ENCODE measurements around the gene DMD.

The DMD gene

GRCh38 chrX:32443841-32444240 is 767.5 kb downstream of the DMD start:
- Histone ChIP-seq H3K4me1 (ENCODE audit: low read length) (peaks cover 30% of the 10 kb centered on the region), H3K79me2 (ENCODE audit: low read length) (no peaks in the 10 kb centered on the region), H3K4me2 (ENCODE audit: low read length) (peak overlapping the region; percentile 36), H3K27ac (ENCODE audit: low read length) (peak overlapping the region; percentile 27), H2AFZ (ENCODE audit: low read depth, low read length) (peak overlapping the region; percentile 46; the same call in 1 of the 2 replicates), H3K27me3 (ENCODE audit: low read depth, low read length) (no peaks in the 10 kb centered on the region), H3K9me3 (ENCODE audit: insufficient read depth, low read length) (0 out of 2 replicates have a peak, but pooled peaks cover 5% of the 10 kb centered on the region), H3K9ac (ENCODE audit: low read length) (no peak overlapping the region), H3K36me3 (replicated peaks; ENCODE audit: low read depth, low read length) (peaks cover 10% of the 10 kb centered on the region), H3K4me3 (ENCODE audit: low read length) (peak overlapping the region; percentile 26; the same call in 1 of the 2 replicates), H4K20me1 (ENCODE audit: insufficient read depth, low read length) (no peaks in the 10 kb centered on the region)
- no peak for TF ChIP-seq CTCF (IDR thresholded peaks at IDR 0.05; ENCODE audit: low read depth, low read length)
- TF ChIP-seq EZH2phosphoT487 (IDR thresholded peaks at IDR 0.05; ENCODE audit: low read depth), result no peak

- TF ChIP-seq CTCF (IDR thresholded peaks at IDR 0.05; ENCODE audit: low read depth, low read length) (no peak), EZH2phosphoT487 (IDR thresholded peaks at IDR 0.05; ENCODE audit: low read depth) (no peak)
- H3K27ac ChIP-seq (ENCODE audit: low read length), result no peak overlapping the region
- H3K79me2 ChIP-seq (ENCODE audit: low read length), result no peaks in the 10 kb centered on the region
- no peaks in the 10 kb centered on the region for H3K27me3 ChIP-seq (ENCODE audit: low read depth, low read length)
- H3K9me3 ChIP-seq (ENCODE audit: insufficient read depth, low read length), result no peaks in the 10 kb centered on the region
- H3K4me1 ChIP-seq (ENCODE audit: low read length), result no peaks in the 10 kb centered on the region
- H2AFZ ChIP-seq (ENCODE audit: low read depth, low read length), result no peak overlapping the region
- H3K4me2 ChIP-seq (ENCODE audit: low read length), result no peak overlapping the region
- H4K20me1 ChIP-seq (ENCODE audit: insufficient read depth, low read length), result no peaks in the 10 kb centered on the region
- H3K36me3 ChIP-seq (replicated peaks; ENCODE audit: low read depth, low read length), result no peaks in the 10 kb centered on the region
- no peak overlapping the region for H3K9ac ChIP-seq (ENCODE audit: low read length)
- no peak overlapping the region for H3K4me3 ChIP-seq (ENCODE audit: low read length)
These were observed 790.1 kb downstream of the DMD start for GRCh38 chrX:32421266-32421665.

GRCh38 chrX:32408389-32408788 is 803.0 kb downstream of the DMD start:
- no peaks in the 10 kb centered on the region for H3K4me1 ChIP-seq (ENCODE audit: low read length)
- TF ChIP-seq CTCF (IDR thresholded peaks at IDR 0.05; ENCODE audit: low read depth, low read length), result peak; percentile 71
- no peak for TF ChIP-seq EZH2phosphoT487 (IDR thresholded peaks at IDR 0.05; ENCODE audit: low read depth)
- no peaks in the 10 kb centered on the region for H4K20me1 ChIP-seq (ENCODE audit: insufficient read depth, low read length)
- H3K79me2 ChIP-seq (ENCODE audit: low read length), result no peaks in the 10 kb centered on the region
- H3K36me3 ChIP-seq (replicated peaks; ENCODE audit: low read depth, low read length), result no peaks in the 10 kb centered on the region
- no peaks in the 10 kb centered on the region for H3K9me3 ChIP-seq (ENCODE audit: insufficient read depth, low read length)
- no peaks in the 10 kb centered on the region for H3K27me3 ChIP-seq (ENCODE audit: low read depth, low read length)
- no peak overlapping the region for H3K4me3 ChIP-seq (ENCODE audit: low read length)
- no peak overlapping the region for H3K27ac ChIP-seq (ENCODE audit: low read length)
- no peak overlapping the region for H3K4me2 ChIP-seq (ENCODE audit: low read length)
- H3K9ac ChIP-seq (ENCODE audit: low read length), result no peak overlapping the region
- H2AFZ ChIP-seq (ENCODE audit: low read depth, low read length), result no peak overlapping the region

- peak overlapping the region; percentile 28; the same call in 1 of the 2 replicates for H2AFZ ChIP-seq (ENCODE audit: low read depth, low read length)
These were observed 813.7 kb downstream of the DMD start for GRCh38 chrX:32397562-32398216.

More at GRCh38 chrX:32397562-32398216, 813.7 kb downstream of the DMD start:
- peak overlapping the region; percentile 69 for H3K27ac ChIP-seq (ENCODE audit: low read length)
- peak overlapping the region; percentile 39 for H3K4me3 ChIP-seq (ENCODE audit: low read length)
- peaks cover 17% of the 10 kb centered on the region for H3K4me1 ChIP-seq (ENCODE audit: low read length)
- no peaks in the 10 kb centered on the region for H4K20me1 ChIP-seq (ENCODE audit: insufficient read depth, low read length)
- no peaks in the 10 kb centered on the region for H3K9me3 ChIP-seq (ENCODE audit: insufficient read depth, low read length)
- TF ChIP-seq EZH2phosphoT487 (IDR thresholded peaks at IDR 0.05; ENCODE audit: low read depth) (no peak), CTCF (IDR thresholded peaks at IDR 0.05; ENCODE audit: low read depth, low read length) (no peak)
- H3K4me2 ChIP-seq (ENCODE audit: low read length), result peak overlapping the region; percentile 46
- no peaks in the 10 kb centered on the region for H3K79me2 ChIP-seq (ENCODE audit: low read length)
- no peaks in the 10 kb centered on the region for H3K27me3 ChIP-seq (ENCODE audit: low read depth, low read length)
- no peak overlapping the region for H3K9ac ChIP-seq (ENCODE audit: low read length)
- H3K36me3 ChIP-seq (replicated peaks; ENCODE audit: low read depth, low read length), result peaks cover 4% of the 10 kb centered on the region

All from OCI-LY3 (cell line).